Skeletal muscle cell (primary cell): Measurements from ENCODE around the gene ZNF536.

Experiments used
- DNase-seq: peaks from one replicate; pipeline ENCODE4 v3.0.0-alpha.2; 2010; ENCODE audit warnings: low read depth
- H3K4me3 ChIP-seq: 2 replicates; pipeline ENCODE4 v1.5.1; 2011; ENCODE audit warnings: low read depth, mild to moderate bottlenecking, control low read depth, low read length, moderate library complexity

The ZNF536 gene

DNA sequence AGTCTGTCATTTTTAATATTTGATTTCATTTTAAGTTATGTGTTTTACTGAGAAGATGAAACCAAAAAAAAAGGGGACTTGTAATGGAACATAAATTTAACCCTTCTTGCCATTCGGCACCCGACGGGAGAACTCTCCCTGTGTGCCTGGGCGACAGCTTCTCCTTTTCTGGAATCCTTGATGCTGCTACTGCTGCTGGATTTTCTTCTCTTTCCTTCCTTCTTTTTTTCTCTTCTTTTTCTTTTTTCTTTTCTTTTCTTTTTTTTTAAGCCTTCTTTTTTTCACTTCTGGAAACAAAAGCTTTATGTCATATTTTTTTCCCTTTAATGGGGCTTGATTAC lies 11.1 kb upstream of the ZNF536 start:
- no peak overlapping the region for H3K4me3 ChIP-seq
- DNase-seq: no peak

- no peak for DNase-seq
- H3K4me3 ChIP-seq: no peak overlapping the region
Observed at GRCh38 chr19:30361721-30362120, 10.5 kb upstream of the ZNF536 start.

DNA sequence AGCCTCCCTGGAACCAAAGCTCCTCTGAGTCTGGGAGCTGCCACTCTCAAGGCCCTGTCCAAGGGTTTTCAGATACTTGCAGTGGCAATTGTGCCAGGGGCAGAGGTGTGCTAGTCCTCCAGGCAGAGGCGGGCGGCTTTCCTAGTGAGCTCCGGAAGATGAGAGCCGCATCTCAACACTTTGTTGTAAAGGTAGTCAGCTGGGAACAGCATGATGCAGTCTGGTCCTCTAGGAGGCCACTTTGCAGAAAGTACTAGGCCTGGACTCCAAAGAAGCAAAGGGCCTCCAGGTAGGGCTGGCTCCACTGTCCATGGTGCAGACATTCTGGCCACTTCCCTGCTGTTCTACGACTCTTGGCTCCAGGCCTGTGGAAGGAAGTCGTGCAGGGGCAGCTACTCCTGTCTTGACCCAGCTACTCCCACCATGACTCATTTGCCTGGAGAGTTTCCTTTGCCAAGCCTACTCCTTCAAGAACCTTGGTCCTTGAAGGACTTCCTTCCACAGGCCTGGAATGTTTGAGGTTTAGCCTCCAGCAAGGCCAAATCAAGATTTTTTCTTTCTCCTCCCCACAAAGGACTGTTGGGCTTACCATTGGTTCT lies 9.9 kb upstream of the ZNF536 start:
- H3K4me3 ChIP-seq: no peak overlapping the region
- DNase-seq: no peak

GRCh38 chr19:30363073-30363472 lies 9.1 kb upstream of the ZNF536 start:
- no peak for DNase-seq
- no peak overlapping the region for H3K4me3 ChIP-seq

GRCh38 chr19:30364866-30365800 lies 7.1 kb upstream of the ZNF536 start:
- no peak overlapping the region for H3K4me3 ChIP-seq
- DNase-seq: no peak

GRCh38 chr19:30366282-30366681 lies 5.9 kb upstream of the ZNF536 start:
- no peak for DNase-seq
- no peak overlapping the region for H3K4me3 ChIP-seq

DNA sequence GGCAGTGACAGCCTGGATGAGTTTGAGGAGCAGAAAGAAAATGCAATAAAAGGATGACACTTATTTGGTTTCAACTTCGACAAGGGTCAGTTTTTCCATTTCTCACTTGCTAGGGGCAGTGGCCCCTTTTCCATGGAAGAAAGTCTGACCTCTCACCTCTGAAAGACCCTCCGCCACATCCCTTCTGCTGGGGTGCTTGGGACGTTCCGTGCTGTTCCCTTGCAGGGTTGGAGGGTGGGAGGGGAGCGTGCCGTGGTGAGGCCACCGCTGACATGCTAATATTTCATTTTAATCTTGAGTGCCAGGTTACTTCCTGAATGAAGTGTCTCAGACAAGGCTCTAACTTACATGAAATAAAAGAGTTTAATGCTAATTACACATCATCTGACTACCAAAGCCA lies 5.2 kb upstream of the ZNF536 start:
- no peak overlapping the region for H3K4me3 ChIP-seq
- no peak for DNase-seq

- DNase-seq: no peak
- H3K4me3 ChIP-seq: no peak overlapping the region
Observed at GRCh38 chr19:30367421-30367820, 4.8 kb upstream of the ZNF536 start.

- no peak for DNase-seq
Observed at GRCh38 chr19:30369833-30370232, 2.4 kb upstream of the ZNF536 start.

GRCh38 chr19:30371161-30371836 lies 885 bp upstream of the ZNF536 start:
- DNase-seq: no peak
- no peak overlapping the region for H3K4me3 ChIP-seq

More at GRCh38 chr19:30369833-30370232, 2.4 kb upstream of the ZNF536 start:
- H3K4me3 ChIP-seq: no peak overlapping the region

- H3K4me3 ChIP-seq: no peak overlapping the region
- DNase-seq: no peak
Observed at GRCh38 chr19:30373593-30373992, 1.4 kb downstream of the ZNF536 start.

DNA sequence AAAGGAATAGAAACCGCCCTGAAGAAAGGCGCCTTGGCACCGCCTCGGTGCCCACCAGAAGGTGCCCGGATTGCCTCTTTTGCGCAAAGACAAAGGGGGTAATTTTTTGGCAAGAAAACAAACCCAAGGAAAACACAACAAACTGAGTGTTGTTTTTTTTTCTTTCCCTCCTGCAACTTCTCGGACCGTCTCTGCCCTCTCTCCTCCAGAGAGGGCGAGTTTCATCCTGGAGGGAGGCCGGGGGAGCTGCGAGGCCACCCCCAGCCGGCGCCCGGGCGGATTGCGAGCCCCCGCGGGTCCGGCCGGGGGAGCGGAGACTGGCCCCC lies 2.3 kb downstream of the ZNF536 start:
- H3K4me3 ChIP-seq: no peak overlapping the region
- no peak for DNase-seq

- peak overlapping the region; percentile 7 for H3K4me3 ChIP-seq
- no peak for DNase-seq
Observed at GRCh38 chr19:30374865-30375552, 2.8 kb downstream of the ZNF536 start.

- H3K4me3 ChIP-seq: no peak overlapping the region
- no peak for DNase-seq
Observed at GRCh38 chr19:30375553-30376031, 3.4 kb downstream of the ZNF536 start.

GRCh38 chr19:30376272-30376671 lies 4.1 kb downstream of the ZNF536 start:
- no peak for DNase-seq
- no peak overlapping the region for H3K4me3 ChIP-seq

DNA sequence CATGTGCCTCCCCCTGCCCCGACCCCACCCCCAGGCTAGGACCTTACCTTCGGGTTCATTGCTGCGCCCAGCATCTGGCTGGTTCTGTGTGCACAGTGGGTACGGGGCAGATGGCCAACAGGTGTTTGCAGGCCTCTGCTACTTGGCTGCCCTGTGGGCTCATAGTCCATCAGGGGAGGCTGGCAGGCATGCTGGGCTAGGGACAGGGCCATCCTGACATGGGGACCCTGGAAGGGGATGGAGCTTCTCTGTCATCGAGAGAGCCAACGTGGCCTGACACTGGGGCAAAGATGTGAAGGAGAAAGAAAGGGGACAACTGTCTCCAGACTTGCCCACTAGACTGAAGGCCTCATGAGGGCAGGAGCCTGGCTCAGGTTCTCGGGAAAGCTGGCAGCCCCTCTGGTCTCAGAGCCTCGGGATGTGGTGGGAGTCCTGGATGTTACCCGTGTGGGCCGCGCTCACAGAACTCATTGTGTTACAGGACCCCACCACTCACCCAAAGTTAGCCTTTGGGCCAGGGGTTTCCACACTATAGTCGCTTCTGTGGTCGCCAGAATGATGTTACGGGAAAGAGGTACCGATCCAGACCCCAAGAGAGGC lies 4.7 kb downstream of the ZNF536 start:
- DNase-seq: no peak
- no peak overlapping the region for H3K4me3 ChIP-seq

DNA sequence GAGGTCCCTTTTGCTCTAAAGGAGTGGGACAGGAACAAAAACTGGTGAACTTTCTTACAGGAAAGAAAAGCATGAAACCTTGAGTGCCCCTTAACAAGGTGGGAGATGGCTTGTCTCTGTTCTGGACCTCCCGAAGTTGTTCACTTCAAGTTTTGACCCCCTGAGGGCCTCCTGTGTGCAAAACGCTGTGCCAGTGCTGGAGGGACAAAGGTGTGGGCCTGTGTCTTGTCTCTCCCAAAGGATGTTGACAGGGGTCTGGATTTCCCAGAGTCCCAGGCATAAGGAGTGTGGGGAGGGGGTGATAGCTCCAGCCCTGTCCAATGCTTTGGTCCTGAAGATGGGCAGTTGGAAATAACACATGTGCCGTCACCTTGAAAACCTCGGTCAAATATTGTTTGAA lies 6.5 kb downstream of the ZNF536 start:
- no peak overlapping the region for H3K4me3 ChIP-seq
- DNase-seq: no peak

GRCh38 chr19:30379841-30380610 lies 7.8 kb downstream of the ZNF536 start:
- DNase-seq: no peak
- H3K4me3 ChIP-seq: no peak overlapping the region

GRCh38 chr19:30381366-30381765 lies 9.2 kb downstream of the ZNF536 start:
- DNase-seq: no peak
- no peak overlapping the region for H3K4me3 ChIP-seq
